Measurements from ENCODE around the gene ALDH3B1. TPM values are rescaled to one million over a fixed set of nuclear protein-coding genes. Genes with fewer than 3 reads are reported as not detected.

Gene ALDH3B1
- total and polyA plus RNA-seq, 2 experiments from 2014 or later, result 0.45 to 0.55 TPM

GRCh38 chr11:68044898-68045351 lies 34.8 kb downstream of the ALDH3B1 start:
- no peak for TF ChIP-seq CTCF (IDR thresholded peaks at IDR 0.05; ENCODE audit: low read depth, low read length)
- H3K4me3 ChIP-seq, result no peak overlapping the region
- H3K36me3 ChIP-seq, result no peaks in the 10 kb centered on the region
- H3K27ac ChIP-seq, result no peak overlapping the region
- peaks cover 8% of the 10 kb centered on the region for H3K4me1 ChIP-seq (ENCODE audit: low read depth)
- H3K9me3 ChIP-seq (ENCODE audit: low read depth), result no peaks in the 10 kb centered on the region
- DNase-seq (ENCODE audit: low read depth in 1 of 2, low spot score in 1 of 2), result no peak
- no peaks in the 10 kb centered on the region for H3K27me3 ChIP-seq

- no peak for TF ChIP-seq CTCF (IDR thresholded peaks at IDR 0.05; ENCODE audit: low read depth, low read length)
- H3K4me3 ChIP-seq, result no peak overlapping the region
- H3K36me3 ChIP-seq, result no peaks in the 10 kb centered on the region
- DNase-seq (ENCODE audit: low read depth in 1 of 2, low spot score in 1 of 2), result no peak
- H3K9me3 ChIP-seq (ENCODE audit: low read depth), result no peaks in the 10 kb centered on the region
- H3K27ac ChIP-seq, result no peak overlapping the region
- no peaks in the 10 kb centered on the region for H3K27me3 ChIP-seq
- no peaks in the 10 kb centered on the region for H3K4me1 ChIP-seq (ENCODE audit: low read depth)
Observed at GRCh38 chr11:68047437-68048290, 37.5 kb downstream of the ALDH3B1 start.

GRCh38 chr11:68048681-68049508 lies 38.8 kb downstream of the ALDH3B1 start:
- H3K4me3 ChIP-seq, result no peak overlapping the region
- peaks cover 7% of the 10 kb centered on the region for H3K36me3 ChIP-seq
- no peaks in the 10 kb centered on the region for H3K4me1 ChIP-seq (ENCODE audit: low read depth)
- DNase-seq (ENCODE audit: low read depth in 1 of 2, low spot score in 1 of 2), result no peak
- no peaks in the 10 kb centered on the region for H3K9me3 ChIP-seq (ENCODE audit: low read depth)
- TF ChIP-seq CTCF (IDR thresholded peaks at IDR 0.05; ENCODE audit: low read depth, low read length), result no peak
- H3K27me3 ChIP-seq, result no peaks in the 10 kb centered on the region
- no peak overlapping the region for H3K27ac ChIP-seq

- TF ChIP-seq CTCF (IDR thresholded peaks at IDR 0.05; ENCODE audit: low read depth, low read length), result no peak
- Histone ChIP-seq H3K4me1 (ENCODE audit: low read depth) (no peaks in the 10 kb centered on the region), H3K27me3 (no peaks in the 10 kb centered on the region), H3K27ac (no peak overlapping the region), H3K4me3 (no peak overlapping the region), H3K36me3 (peaks cover 7% of the 10 kb centered on the region), H3K9me3 (ENCODE audit: low read depth) (no peaks in the 10 kb centered on the region)
- DNase-seq (ENCODE audit: low read depth in 1 of 2, low spot score in 1 of 2), result no peak
Observed at GRCh38 chr11:68049509-68050370, 39.6 kb downstream of the ALDH3B1 start.

GRCh38 chr11:68050371-68050841 lies 40.3 kb downstream of the ALDH3B1 start:
- Histone ChIP-seq H3K27me3 (no peaks in the 10 kb centered on the region), H3K27ac (no peak overlapping the region), H3K4me3 (no peak overlapping the region), H3K4me1 (ENCODE audit: low read depth) (no peaks in the 10 kb centered on the region), H3K36me3 (peaks cover 7% of the 10 kb centered on the region), H3K9me3 (ENCODE audit: low read depth) (no peaks in the 10 kb centered on the region)
- no peak for TF ChIP-seq CTCF (IDR thresholded peaks at IDR 0.05; ENCODE audit: low read depth, low read length)
- no peak for DNase-seq (ENCODE audit: low read depth in 1 of 2, low spot score in 1 of 2)
